Type B pancreatic cell (in vitro differentiated cells): ENCODE measurements around the gene SPATA2. TPM values are rescaled to one million over a fixed set of nuclear protein-coding genes. Genes with fewer than 3 reads are reported as not detected.

ENCODE experiments used
- DNase-seq: peaks from one replicate; pipeline ENCODE4 v3.0.0; 2021; ENCODE audit warnings: mixed read lengths; ENCODE audit not compliant: unreplicated experiment; ENCODE audit errors: extremely low spot score
- H3K27ac Mint-ChIP-seq: 2 replicates; pipeline ENCODE4 v1.8.0; 2021; ENCODE audit warnings: mild to moderate bottlenecking, mixed read lengths
- H3K27me3 Mint-ChIP-seq: 2 replicates; pipeline ENCODE4 v1.8.0; 2021; ENCODE audit warnings: mixed read lengths
- H3K36me3 Mint-ChIP-seq: 2 replicates; pipeline ENCODE4 v1.8.0; 2021; ENCODE audit warnings: mixed read lengths
- H3K4me1 Mint-ChIP-seq: one replicate; pipeline ENCODE4 v1.8.0; 2021; ENCODE audit warnings: mixed read lengths; ENCODE audit not compliant: unreplicated experiment
- H3K4me3 Mint-ChIP-seq: 2 replicates; pipeline ENCODE4 v1.8.0; 2021; ENCODE audit warnings: mild to moderate bottlenecking, mixed read lengths
- H3K9me3 Mint-ChIP-seq: 2 replicates; pipeline ENCODE4 v1.8.0; 2021; ENCODE audit warnings: mixed read lengths
- CTCF ChIP-seq: fragments of 200-600 bp; sonication (generic); conservative IDR thresholded peaks from 2 replicates; pipeline ENCODE4 v1.5.0; 2021; ENCODE audit warnings: antibody characterized with exemption, mild to moderate bottlenecking
- total RNA-seq: library from RNA; stranded (reverse); gene quantifications from 2 replicates; pipeline ENCODE4 v1.2.1, GENCODE V29; 2021; ENCODE audit warnings: low replicate concordance

The SPATA2 gene
- total RNA-seq, 1 donor from 2014 or later: 9.2 TPM

GRCh38 chr20:49936153-49937026, 21.1 kb upstream of the SPATA2 start, which contains the start of gene RNF114:
TSS of gene RNF114 (plus strand) at chr20:49936397. CDS start at chr20:49936413, 16 bp downstream.
- peaks cover 35% of the 10 kb centered on the region for H3K4me1 Mint-ChIP-seq
- TF ChIP-seq CTCF: no peak

DNA sequence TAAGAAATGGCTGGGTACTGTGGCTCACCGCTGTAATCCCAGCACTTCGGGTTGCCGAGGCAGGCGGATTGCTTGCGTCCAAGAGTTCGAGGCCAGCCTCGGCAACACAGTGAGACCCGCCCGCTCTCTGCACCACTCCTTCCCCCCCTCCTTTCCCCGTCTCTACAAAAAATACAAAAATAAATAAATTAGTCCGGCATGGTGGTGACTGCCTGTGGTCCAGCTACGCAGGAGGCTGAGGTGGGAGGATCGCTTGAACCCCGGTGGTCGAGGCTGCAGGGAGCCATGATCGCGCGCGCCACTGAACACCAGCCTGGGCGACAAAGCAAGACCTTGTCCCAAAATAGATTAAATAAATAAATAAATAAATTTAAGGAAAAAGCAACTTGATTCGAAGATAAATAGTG, 20.4 kb upstream of the SPATA2 start:
- Mint-ChIP-seq H3K27ac (peak overlapping the region; percentile 73), H3K36me3 (no peaks in the 10 kb centered on the region), H3K4me3 (peak overlapping the region; percentile 99), H3K4me1 (peaks cover 31% of the 10 kb centered on the region), H3K9me3 (no peaks in the 10 kb centered on the region), H3K27me3 (no peaks in the 10 kb centered on the region)
- DNase-seq: no peak
- TF ChIP-seq CTCF: no peak

More at GRCh38 chr20:49936153-49937026, 21.1 kb upstream of the SPATA2 start, which contains the start of gene RNF114:
- Mint-ChIP-seq H3K9me3 (no peaks in the 10 kb centered on the region), H3K27me3 (no peaks in the 10 kb centered on the region), H3K27ac (peak within 1 kb of the TSS; percentile 90), H3K4me3 (peak within 1 kb of the TSS; percentile 99), H3K36me3 (peaks cover 4% of the 10 kb centered on the region)
- DNase-seq: peak; percentile 93

- no peak for DNase-seq
- no peaks in the 10 kb centered on the region for H3K36me3 Mint-ChIP-seq
- H3K4me1 Mint-ChIP-seq: peaks cover 9% of the 10 kb centered on the region
- no peak for TF ChIP-seq CTCF
- no peaks in the 10 kb centered on the region for H3K27me3 Mint-ChIP-seq
- H3K4me3 Mint-ChIP-seq: no peak overlapping the region
- no peaks in the 10 kb centered on the region for H3K9me3 Mint-ChIP-seq
- peak overlapping the region; percentile 60 for H3K27ac Mint-ChIP-seq
Measured at GRCh38 chr20:49929142-49929494, 13.8 kb upstream of the SPATA2 start.

GRCh38 chr20:49928411-49929141, 13.2 kb upstream of the SPATA2 start:
- H3K4me3 Mint-ChIP-seq: peak overlapping the region; percentile 12
- no peaks in the 10 kb centered on the region for H3K36me3 Mint-ChIP-seq
- H3K27me3 Mint-ChIP-seq: no peaks in the 10 kb centered on the region
- TF ChIP-seq CTCF: peak; percentile 97
- no peak for DNase-seq
- H3K4me1 Mint-ChIP-seq: peaks cover 6% of the 10 kb centered on the region
- peak overlapping the region; percentile 60 for H3K27ac Mint-ChIP-seq
- H3K9me3 Mint-ChIP-seq: no peaks in the 10 kb centered on the region

DNA sequence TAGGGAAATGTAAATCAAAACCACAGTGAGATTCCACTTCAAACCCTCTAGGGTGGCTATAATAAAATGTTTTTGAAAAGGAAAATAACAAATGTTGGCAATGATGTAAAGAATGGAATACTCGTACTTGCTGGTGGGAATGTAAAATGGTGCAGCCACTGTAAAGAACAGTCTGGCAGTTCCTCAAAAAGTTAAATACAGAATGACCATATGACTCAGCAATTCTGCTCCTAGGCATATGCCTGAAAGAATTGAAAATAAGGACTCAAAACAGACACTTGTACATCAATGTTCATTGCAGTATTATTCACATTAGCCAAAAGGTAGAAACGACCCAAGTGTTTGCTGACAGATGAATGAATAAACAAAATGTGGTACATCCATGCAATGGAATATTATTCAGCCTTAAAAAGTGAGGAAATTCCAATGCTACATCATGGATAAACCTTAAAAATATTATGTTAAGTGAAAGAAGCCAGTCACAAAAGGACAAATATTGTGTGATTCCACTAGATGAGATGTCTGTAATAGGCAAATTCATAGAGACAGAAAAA, 10.6 kb upstream of the SPATA2 start:
- Mint-ChIP-seq H3K4me1 (peaks cover 6% of the 10 kb centered on the region), H3K27ac (no peak overlapping the region)
- DNase-seq: no peak

More for the DNA sequence above, 10.6 kb upstream of the SPATA2 start:
- no peak overlapping the region for H3K4me3 Mint-ChIP-seq
- no peaks in the 10 kb centered on the region for H3K9me3 Mint-ChIP-seq
- no peak for TF ChIP-seq CTCF
- H3K27me3 Mint-ChIP-seq: no peaks in the 10 kb centered on the region
- no peaks in the 10 kb centered on the region for H3K36me3 Mint-ChIP-seq
